HepG2 (cell line): Measurements from ENCODE around the gene GCNT2. TPM values are rescaled to one million over a fixed set of nuclear protein-coding genes. Genes with fewer than 3 reads are reported as not detected.

Source experiments
- FOSL2 ChIP-seq: sonication (generic); formaldehyde crosslinking; IDR thresholded peaks from 2 replicates; pipeline ENCODE4 v1.4.0; 2020; ENCODE audit warnings: missing genetic modification reagents
- FOXP4 ChIP-seq: sonication (generic); formaldehyde crosslinking; IDR thresholded peaks from 2 replicates; pipeline ENCODE4 v1.4.0; 2020; ENCODE audit warnings: missing genetic modification reagents
- HNRNPL ChIP-seq: fragments of 200-400 bp; formaldehyde crosslinking; IDR thresholded peaks from 2 replicates; pipeline ENCODE4 v1.6.1; 2017; ENCODE audit warnings: mild to moderate bottlenecking, low read depth, low read length
- IKZF5 ChIP-seq: IDR thresholded peaks from 2 replicates; pipeline ENCODE4 v1.6.1; 2018; ENCODE audit warnings: missing genetic modification reagents, mild to moderate bottlenecking, missing compliant biosample characterization
- IRF2 ChIP-seq: IDR thresholded peaks from 2 replicates; pipeline ENCODE4 v1.6.1; 2018; ENCODE audit warnings: missing genetic modification reagents, missing compliant biosample characterization
- MED1 ChIP-seq: sonication (generic); formaldehyde crosslinking; IDR thresholded peaks from 2 replicates; pipeline ENCODE4 v1.4.0; 2020; ENCODE audit warnings: missing genetic modification reagents
- NR2F6 ChIP-seq, 2 experiments: IDR thresholded peaks; 2 replicates each; pipeline ENCODE4 v1.6.1; 2016; ENCODE audit warnings: antibody characterized with exemption in 1 of 2, mild to moderate bottlenecking in 1 of 2
- ONECUT2 ChIP-seq: sonication (generic); formaldehyde crosslinking; IDR thresholded peaks from 2 replicates; pipeline ENCODE4 v1.4.0; 2020; ENCODE audit warnings: missing genetic modification reagents
- PATZ1 ChIP-seq: sonication (generic); formaldehyde crosslinking; IDR thresholded peaks from 2 replicates; pipeline ENCODE4 v1.4.0; 2020; ENCODE audit warnings: missing genetic modification reagents
- POLR2G ChIP-seq: fragments of 200-400 bp; formaldehyde crosslinking; IDR thresholded peaks from 2 replicates; pipeline ENCODE4 v1.6.1; 2018; ENCODE audit warnings: mild to moderate bottlenecking, low read depth, low read length, moderate library complexity
- PTBP1 ChIP-seq: fragments of 200-400 bp; formaldehyde crosslinking; IDR thresholded peaks from 2 replicates; pipeline ENCODE4 v1.6.1; 2018; ENCODE audit warnings: low read length, low read depth; ENCODE audit not compliant: poor library complexity, severe bottlenecking
- REL ChIP-seq: sonication (generic); formaldehyde crosslinking; conservative IDR thresholded peaks from 2 replicates; pipeline ENCODE4 v1.8.0; 2022; ENCODE audit warnings: mild to moderate bottlenecking, missing genetic modification reagents, moderate library complexity
- RXRB ChIP-seq: IDR thresholded peaks from 2 replicates; pipeline ENCODE4 v1.6.1; 2016; ENCODE audit warnings: borderline replicate concordance, missing genetic modification reagents, missing compliant biosample characterization
- SIN3B ChIP-seq: fragments of 150-350 bp; IDR thresholded peaks from 2 replicates; pipeline ENCODE4 v1.6.1; 2014; ENCODE audit warnings: low read length
- SP4 ChIP-seq: sonication (generic); formaldehyde crosslinking; IDR thresholded peaks from 2 replicates; pipeline ENCODE4 v1.8.1; 2023; ENCODE audit warnings: mild to moderate bottlenecking, missing genetic modification reagents
- SRSF1 ChIP-seq: fragments of 200-400 bp; formaldehyde crosslinking; optimal IDR thresholded peaks from 2 replicates; pipeline ENCODE3; 2017; ENCODE audit warnings: mild to moderate bottlenecking, low read depth, low read length, moderate library complexity
- ZBTB20 ChIP-seq: sonication (generic); formaldehyde crosslinking; IDR thresholded peaks from 2 replicates; pipeline ENCODE4 v1.8.1; 2023; ENCODE audit warnings: missing genetic modification reagents, low read depth, mild to moderate bottlenecking, borderline replicate concordance
- ZBTB34 ChIP-seq: sonication (generic); formaldehyde crosslinking; IDR thresholded peaks from 2 replicates; pipeline ENCODE4 v1.8.0; 2022; ENCODE audit warnings: mild to moderate bottlenecking, missing genetic modification reagents
- ZBTB7B ChIP-seq: sonication (generic); formaldehyde crosslinking; IDR thresholded peaks from 2 replicates; pipeline ENCODE4 v1.4.0; 2020; ENCODE audit warnings: missing genetic modification reagents
- ZNF251 ChIP-seq: sonication (generic); formaldehyde crosslinking; IDR thresholded peaks from 2 replicates; pipeline ENCODE4 v1.9.0; 2021; ENCODE audit warnings: mild to moderate bottlenecking, missing genetic modification reagents
- ZNF484 ChIP-seq: sonication (generic); formaldehyde crosslinking; IDR thresholded peaks from 2 replicates; pipeline ENCODE4 v1.5.1; 2020; ENCODE audit warnings: mild to moderate bottlenecking, low read depth, missing genetic modification reagents, borderline replicate concordance
- ZNF766 ChIP-seq: sonication (generic); formaldehyde crosslinking; IDR thresholded peaks from 2 replicates; pipeline ENCODE4 v1.5.0; 2020; ENCODE audit warnings: missing genetic modification reagents, borderline replicate concordance
- ZNF776 ChIP-seq: sonication (generic); formaldehyde crosslinking; IDR thresholded peaks from 2 replicates; pipeline ENCODE4 v1.4.0; 2020; ENCODE audit warnings: mild to moderate bottlenecking, missing genetic modification reagents
- ZNF777 ChIP-seq: sonication (generic); formaldehyde crosslinking; IDR thresholded peaks from 2 replicates; pipeline ENCODE4 v1.4.0; 2020; ENCODE audit warnings: missing genetic modification reagents
- ZNF850 ChIP-seq: sonication (generic); formaldehyde crosslinking; conservative IDR thresholded peaks from 2 replicates; pipeline ENCODE4 v1.9.0; 2021; ENCODE audit warnings: mild to moderate bottlenecking, missing genetic modification reagents
- polyA plus RNA-seq, 8 experiments: library from polyadenylated mRNA; depleted of rRNA in 3 of 8; stranded (reverse) in 7 of 8; unstranded in 1 of 8; fragments of >200 nt; fragmentation: Illumina TruSeq in 4 of 8; extraction: Trizol in 4 of 8; gene quantifications; 2 replicates each; pipeline versions ENCODE4 v1.2.1 to v1.2.3, GENCODE V29; 2011 to 2016; ENCODE audit warnings: low read depth in 4 of 8, missing spikeins in 1 of 8, mixed read lengths in 1 of 8; ENCODE audit not compliant: insufficient read depth in 1 of 8
- total RNA-seq, 5 experiments: library from RNA; depleted of rRNA; stranded (reverse); fragments of >200 nt; fragmentation: Illumina TruSeq; extraction: Trizol; gene quantifications; 2 replicates each; pipeline ENCODE4 v1.2.3, GENCODE V29; 2016; ENCODE audit warnings: low read depth in 1 of 5

The GCNT2 gene
- total and polyA plus RNA-seq, 2 of the 13 experiments (the other 11 are each of a cell fraction or from before 2014, with no cell fraction given), result 11.8 to 31.9 TPM

GRCh38 chr6:10521104-10521808, at the start of gene GCNT2 (continued):
- TF ChIP-seq SRSF1, result no peak
- TF ChIP-seq POLR2G, result 0 out of 2 replicates have a peak, but pooled peaks have one; percentile 38
- TF ChIP-seq REL, result no peak
- no peak for TF ChIP-seq SIN3B
- no peak for TF ChIP-seq ZNF766 (CRISPR knock-in tag)
- no peak for TF ChIP-seq IKZF5 (CRISPR knock-in tag)
- TF ChIP-seq PTBP1, result no peak
- peak; percentile 30; the same call in 1 of the 2 replicates for TF ChIP-seq MED1
- TF ChIP-seq ZBTB7B (CRISPR knock-in tag), result 0 out of 2 replicates have a peak, but pooled peaks have one; percentile 28
- no peak for TF ChIP-seq ZNF484 (CRISPR knock-in tag)
- no peak for TF ChIP-seq ZBTB34 (CRISPR knock-in tag)
- peak; percentile 47; the same call in 1 of the 2 replicates for TF ChIP-seq ZNF777
- no peak for TF ChIP-seq NR2F6 (IDR thresholded peaks at IDR 0.05)
- TF ChIP-seq NR2F6 (CRISPR knock-in tag; IDR thresholded peaks at IDR 0.05), result 0 out of 2 replicates have a peak, but pooled peaks have one; percentile 27
- TF ChIP-seq ZNF251 (CRISPR knock-in tag), result no peak
- TF ChIP-seq ONECUT2, result no peak
- peak; percentile 60 for TF ChIP-seq FOSL2 (CRISPR knock-in tag)
- TF ChIP-seq HNRNPL, result no peak
- no peak for TF ChIP-seq SP4 (CRISPR knock-in tag)
- no peak for TF ChIP-seq ZNF776
- TF ChIP-seq RXRB (CRISPR knock-in tag), result no peak
- TF ChIP-seq ZBTB20 (CRISPR knock-in tag), result 0 out of 2 replicates have a peak, but pooled peaks have one; percentile 31
- TF ChIP-seq FOXP4 (CRISPR knock-in tag), result 0 out of 2 replicates have a peak, but pooled peaks have one; percentile 32
- peak; percentile 24; the same call in 1 of the 2 replicates for TF ChIP-seq IRF2
- no peak for TF ChIP-seq ZNF850 (CRISPR knock-in tag)
- peak; percentile 29; the same call in 1 of the 2 replicates for TF ChIP-seq PATZ1 (CRISPR knock-in tag)
